IMR-90 (cell line): Measurements from ENCODE around the gene VPS13C.

Experiments
- POLR2A ChIP-seq: IDR thresholded peaks from 2 replicates; pipeline ENCODE4 v1.6.1; 2012; ENCODE audit warnings: mild to moderate bottlenecking, low read depth, low read length
- RAD21 ChIP-seq: IDR thresholded peaks from 2 replicates; pipeline ENCODE4 v1.6.1; 2012; ENCODE audit warnings: low read length, improper control_type of control experiment
- TF ChIP-seq, protein P1 (sequence below): fragments of 150-350 bp; IDR thresholded peaks from 2 replicates; pipeline ENCODE4 v1.6.1; 2016; ENCODE audit warnings: low read depth, mild to moderate bottlenecking, low read length, moderate library complexity, borderline replicate concordance
- TF ChIP-seq, protein P2 (sequence below): conservative IDR thresholded peaks from 2 replicates; pipeline ENCODE4 v1.5.1; 2012; ENCODE audit warnings: mild to moderate bottlenecking, low read depth, low read length, improper control_type of control experiment

DNA sequence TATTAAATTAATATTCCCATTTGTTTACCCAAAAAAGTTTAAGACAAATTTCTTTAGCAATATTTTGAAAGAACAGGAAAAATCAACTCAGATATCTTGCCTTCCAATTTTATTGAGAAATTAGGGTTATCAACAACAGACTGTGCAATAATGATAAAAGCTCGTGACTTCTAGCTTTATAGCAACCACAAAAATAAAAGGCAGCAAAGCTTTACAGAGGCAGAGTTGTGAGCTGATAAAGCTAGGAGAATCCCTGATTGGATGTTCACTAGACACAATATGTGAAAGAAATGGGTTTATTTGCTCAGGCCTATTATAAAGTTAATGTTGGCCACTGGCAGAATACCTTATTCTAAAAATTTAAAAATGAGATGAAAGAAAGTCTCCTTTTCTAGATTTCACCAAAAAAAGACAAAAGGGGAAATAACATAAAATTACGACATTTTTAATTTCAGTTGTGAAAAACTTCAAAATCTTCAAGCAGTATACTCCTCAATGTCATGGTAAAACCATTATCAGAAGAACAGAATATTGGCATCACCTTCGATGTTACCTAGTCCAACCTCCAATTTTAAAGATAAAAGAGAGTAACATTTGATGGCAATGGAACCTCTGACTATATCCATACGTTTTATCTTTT, 2.8 kb downstream of the VPS13C start:
- TF ChIP-seq, protein P1, sequence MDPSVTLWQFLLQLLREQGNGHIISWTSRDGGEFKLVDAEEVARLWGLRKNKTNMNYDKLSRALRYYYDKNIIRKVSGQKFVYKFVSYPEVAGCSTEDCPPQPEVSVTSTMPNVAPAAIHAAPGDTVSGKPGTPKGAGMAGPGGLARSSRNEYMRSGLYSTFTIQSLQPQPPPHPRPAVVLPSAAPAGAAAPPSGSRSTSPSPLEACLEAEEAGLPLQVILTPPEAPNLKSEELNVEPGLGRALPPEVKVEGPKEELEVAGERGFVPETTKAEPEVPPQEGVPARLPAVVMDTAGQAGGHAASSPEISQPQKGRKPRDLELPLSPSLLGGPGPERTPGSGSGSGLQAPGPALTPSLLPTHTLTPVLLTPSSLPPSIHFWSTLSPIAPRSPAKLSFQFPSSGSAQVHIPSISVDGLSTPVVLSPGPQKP = no peak
- TF ChIP-seq, protein P2, sequence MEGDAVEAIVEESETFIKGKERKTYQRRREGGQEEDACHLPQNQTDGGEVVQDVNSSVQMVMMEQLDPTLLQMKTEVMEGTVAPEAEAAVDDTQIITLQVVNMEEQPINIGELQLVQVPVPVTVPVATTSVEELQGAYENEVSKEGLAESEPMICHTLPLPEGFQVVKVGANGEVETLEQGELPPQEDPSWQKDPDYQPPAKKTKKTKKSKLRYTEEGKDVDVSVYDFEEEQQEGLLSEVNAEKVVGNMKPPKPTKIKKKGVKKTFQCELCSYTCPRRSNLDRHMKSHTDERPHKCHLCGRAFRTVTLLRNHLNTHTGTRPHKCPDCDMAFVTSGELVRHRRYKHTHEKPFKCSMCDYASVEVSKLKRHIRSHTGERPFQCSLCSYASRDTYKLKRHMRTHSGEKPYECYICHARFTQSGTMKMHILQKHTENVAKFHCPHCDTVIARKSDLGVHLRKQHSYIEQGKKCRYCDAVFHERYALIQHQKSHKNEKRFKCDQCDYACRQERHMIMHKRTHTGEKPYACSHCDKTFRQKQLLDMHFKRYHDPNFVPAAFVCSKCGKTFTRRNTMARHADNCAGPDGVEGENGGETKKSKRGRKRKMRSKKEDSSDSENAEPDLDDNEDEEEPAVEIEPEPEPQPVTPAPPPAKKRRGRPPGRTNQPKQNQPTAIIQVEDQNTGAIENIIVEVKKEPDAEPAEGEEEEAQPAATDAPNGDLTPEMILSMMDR = no peak
- TF ChIP-seq POLR2A (no peak), RAD21 (no peak)
